A673 (cell line): ENCODE data around the gene NTNG2.

ENCODE experiments used
- EZH2 ChIP-seq: fragments of 200-600 bp; sonication (generic); IDR thresholded peaks from 2 replicates; pipeline ENCODE4 v1.6.1; 2017; ENCODE audit warnings: borderline replicate concordance, low read depth, mild to moderate bottlenecking, mixed read lengths, antibody characterized with exemption, low read length; ENCODE audit not compliant: poor library complexity, severe bottlenecking
- TF ChIP-seq, protein P1 (sequence below): fragments of 300-800, 200-600 bp; sonication (generic); conservative IDR thresholded peaks from 2 replicates; pipeline ENCODE4 v1.5.1; 2017; ENCODE audit warnings: low read depth, mild to moderate bottlenecking, antibody characterized with exemption, low read length, moderate library complexity, mixed read lengths

DNA sequence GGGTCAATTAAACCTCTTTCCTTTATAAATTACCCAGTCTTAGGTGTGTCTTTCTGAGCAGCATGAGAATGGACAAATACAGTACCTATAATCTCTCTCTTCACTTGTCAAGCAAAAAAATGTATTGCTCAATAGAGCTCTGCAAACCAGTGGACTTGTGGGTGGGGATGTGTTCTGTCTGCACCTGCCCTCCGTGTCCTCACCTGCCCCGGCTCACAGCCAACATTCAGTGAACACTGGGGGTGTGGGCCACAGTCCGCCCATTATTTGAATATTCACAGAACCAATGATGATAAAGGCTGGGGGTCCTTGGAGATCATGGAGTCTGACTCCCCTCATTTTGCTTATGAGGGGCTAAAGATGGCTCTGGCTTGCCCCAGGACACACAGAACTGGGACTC is 45.3 kb upstream of the NTNG2 start:
- TF ChIP-seq, protein P1, sequence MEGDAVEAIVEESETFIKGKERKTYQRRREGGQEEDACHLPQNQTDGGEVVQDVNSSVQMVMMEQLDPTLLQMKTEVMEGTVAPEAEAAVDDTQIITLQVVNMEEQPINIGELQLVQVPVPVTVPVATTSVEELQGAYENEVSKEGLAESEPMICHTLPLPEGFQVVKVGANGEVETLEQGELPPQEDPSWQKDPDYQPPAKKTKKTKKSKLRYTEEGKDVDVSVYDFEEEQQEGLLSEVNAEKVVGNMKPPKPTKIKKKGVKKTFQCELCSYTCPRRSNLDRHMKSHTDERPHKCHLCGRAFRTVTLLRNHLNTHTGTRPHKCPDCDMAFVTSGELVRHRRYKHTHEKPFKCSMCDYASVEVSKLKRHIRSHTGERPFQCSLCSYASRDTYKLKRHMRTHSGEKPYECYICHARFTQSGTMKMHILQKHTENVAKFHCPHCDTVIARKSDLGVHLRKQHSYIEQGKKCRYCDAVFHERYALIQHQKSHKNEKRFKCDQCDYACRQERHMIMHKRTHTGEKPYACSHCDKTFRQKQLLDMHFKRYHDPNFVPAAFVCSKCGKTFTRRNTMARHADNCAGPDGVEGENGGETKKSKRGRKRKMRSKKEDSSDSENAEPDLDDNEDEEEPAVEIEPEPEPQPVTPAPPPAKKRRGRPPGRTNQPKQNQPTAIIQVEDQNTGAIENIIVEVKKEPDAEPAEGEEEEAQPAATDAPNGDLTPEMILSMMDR: no peak
- TF ChIP-seq EZH2: no peak
